OCI-LY7 (cell line): ENCODE data around the gene CCDC93. TPM values are rescaled to one million over a fixed set of nuclear protein-coding genes. Genes with fewer than 3 reads are reported as not detected.

Source experiments
- BruUV-seq: library from RNA; stranded (reverse); fragments of 400-500 nt; replicated peaks from 2 replicates; lab custom pipeline; 2021; lab: Mats Ljungman, UMichigan
- CTCF ChIA-PET: fragments of 300-600 bp; sonication (Branson Sonifier 250); formaldehyde crosslinking; loops from one replicate; lab custom pipeline; 2022; ENCODE audit warnings: antibody characterized with exemption; ENCODE audit not compliant: unreplicated experiment; lab: Charles Lee
- POLR2A ChIA-PET: fragments of 300-600 bp; sonication (Branson Sonifier 250); formaldehyde crosslinking; loops from one replicate; lab custom pipeline; 2022; ENCODE audit warnings: antibody characterized with exemption; lab: Charles Lee
- DNase-seq: peaks from one replicate; pipeline ENCODE4 v3.0.0-alpha.2; 2015; ENCODE audit warnings: low spot score
- H2AFZ ChIP-seq: fragments of 200-600 bp; sonication (generic), shearing (Covaris generic); 2 replicates; pipeline ENCODE4 v1.6.1; 2014; ENCODE audit warnings: mild to moderate bottlenecking, antibody characterized with exemption, low read length, moderate library complexity
- H3K27ac ChIP-seq: fragments of 200-600 bp; sonication (generic); 2 replicates; pipeline ENCODE4 v1.5.1; 2014; ENCODE audit warnings: mixed run types, low read depth, mild to moderate bottlenecking, moderate library complexity, low read length, inconsistent platforms; ENCODE audit not compliant: poor library complexity, severe bottlenecking
- H3K36me3 ChIP-seq: fragments of 200-600 bp; sonication (generic); 2 replicates; pipeline ENCODE4 v1.6.1; 2014; ENCODE audit warnings: mild to moderate bottlenecking, antibody characterized with exemption, low read length, moderate library complexity, mixed read lengths; ENCODE audit not compliant: insufficient read depth
- H3K4me1 ChIP-seq: fragments of 200-600 bp; sonication (generic); 2 replicates; pipeline ENCODE4 v1.5.1; 2014; ENCODE audit warnings: mild to moderate bottlenecking, low read length; ENCODE audit not compliant: insufficient read depth, poor library complexity, severe bottlenecking
- H3K4me2 ChIP-seq: fragments of 200-600 bp; sonication (generic); 2 replicates; pipeline ENCODE4 v1.6.1; 2014; ENCODE audit warnings: mild to moderate bottlenecking, low read length
- H3K4me3 ChIP-seq: fragments of 200-600 bp; sonication (generic); 2 replicates; pipeline ENCODE4 v1.5.1; 2014; ENCODE audit warnings: mild to moderate bottlenecking, low read depth, low read length; ENCODE audit not compliant: poor library complexity, severe bottlenecking
- H3K79me2 ChIP-seq: fragments of 200-600 bp; sonication (generic); 2 replicates; pipeline ENCODE4 v1.6.1; 2016; ENCODE audit warnings: low read depth, mild to moderate bottlenecking, low read length, moderate library complexity, mixed read lengths; ENCODE audit not compliant: insufficient read depth
- H3K9me2 ChIP-seq: fragments of 200-600 bp; sonication (generic); 2 replicates; pipeline ENCODE4 v1.6.1; 2016; ENCODE audit warnings: mild to moderate bottlenecking, low read length, mixed read lengths; ENCODE audit not compliant: insufficient read depth
- H3K9me3 ChIP-seq: fragments of 200-600 bp; sonication (generic); 2 replicates; pipeline ENCODE4 v1.6.1; 2014; ENCODE audit warnings: mild to moderate bottlenecking, mixed run types, low read length, mixed read lengths
- H4K20me1 ChIP-seq: fragments of 200-600 bp; sonication (generic); 2 replicates; pipeline ENCODE4 v1.6.1; 2014; ENCODE audit warnings: mild to moderate bottlenecking, antibody characterized with exemption, low read length, moderate library complexity, mixed read lengths; ENCODE audit not compliant: insufficient read depth
- CTCF ChIP-seq: fragments of 200-600 bp; sonication (generic); conservative IDR thresholded peaks from 2 replicates; pipeline ENCODE4 v1.5.1; 2014; ENCODE audit warnings: mild to moderate bottlenecking, antibody characterized with exemption, low read length, moderate library complexity, mixed read lengths
- EZH2phosphoT487 ChIP-seq: fragments of 200-600 bp; sonication (generic); IDR thresholded peaks from 2 replicates; pipeline ENCODE4 v1.6.1; 2018; ENCODE audit warnings: low read depth, borderline replicate concordance, mild to moderate bottlenecking, mixed run types, antibody characterized with exemption, low read length, moderate library complexity, mixed read lengths
- intact Hi-C: fragments of 100-400 bp; cut with micrococcal nuclease; formaldehyde crosslinking; loops from one replicate; pipeline ENCODE4 v1.10.0; 2022; ENCODE audit not compliant: unreplicated experiment
- total RNA-seq, 2 experiments: library from RNA; depleted of rRNA in 1 of 2; stranded (reverse); fragments of >200 nt in 1 of 2; shearing (Covaris generic) in 1 of 2; gene quantifications; 2 replicates each; pipeline ENCODE4 v1.2.3, GENCODE V29; 2014 to 2022

CCDC93 gene
- total RNA-seq, 2 experiments from 2014 or later: 25.6 to 53.8 TPM

GRCh38 chr2:118040891-118041290, 27.0 kb upstream of the CCDC93 start:
- Histone ChIP-seq H4K20me1 (no peaks in the 10 kb centered on the region), H3K4me2 (no peak overlapping the region), H3K4me1 (no peaks in the 10 kb centered on the region), H3K9me2 (no peaks in the 10 kb centered on the region), H3K36me3 (no peaks in the 10 kb centered on the region), H3K79me2 (no peaks in the 10 kb centered on the region), H3K9me3 (no peaks in the 10 kb centered on the region), H3K27ac (no peak overlapping the region), H2AFZ (no peak overlapping the region), H3K4me3 (no peak overlapping the region)
- no peak for TF ChIP-seq EZH2phosphoT487
- no peak for TF ChIP-seq CTCF
- POLR2A ChIA-PET: no interaction called here
- no TSS peak for BruUV-seq
- DNase-seq: no peak
- intact Hi-C loops: loop anchor here (10.0 kb wide), 1 partner anchor 814 kb away; no protein-coding TSS in a partner anchor
- CTCF ChIA-PET: interaction anchor here (0.7 kb wide), 1 partner anchor 30 kb away, joined by 3 read pairs; no protein-coding TSS in a partner anchor

- no peak overlapping the region for H3K4me3 ChIP-seq
- no TSS peak for BruUV-seq
- no peak overlapping the region for H2AFZ ChIP-seq
- TF ChIP-seq EZH2phosphoT487: no peak
- peak; percentile 94 for TF ChIP-seq CTCF
- intact Hi-C loops: loop anchor here (1.0 kb wide), 1 partner anchor 29 kb away; no protein-coding TSS in a partner anchor
- ChIA-PET POLR2A (interaction anchor here (0.6 to 0.9 kb wide), 5 partner anchors 23 to 1936 kb away, joined by 3 to 13 read pairs (median 5); no protein-coding TSS in a partner anchor), CTCF (interaction anchor here (0.5 to 2.7 kb wide), 4 partner anchors 11 to 767 kb away, joined by 3 to 11 read pairs (median 4); no protein-coding TSS in a partner anchor)
- H3K36me3 ChIP-seq: no peaks in the 10 kb centered on the region
- H3K4me2 ChIP-seq: peak overlapping the region; percentile 31
- H3K4me1 ChIP-seq: peaks cover 18% of the 10 kb centered on the region
- no peaks in the 10 kb centered on the region for H3K9me2 ChIP-seq
- no peaks in the 10 kb centered on the region for H3K9me3 ChIP-seq
- no peak overlapping the region for H3K27ac ChIP-seq
- peak; percentile 69 for DNase-seq
- H3K79me2 ChIP-seq: no peaks in the 10 kb centered on the region
- H4K20me1 ChIP-seq: no peaks in the 10 kb centered on the region
These were observed 18.5 kb upstream of the CCDC93 start for GRCh38 chr2:118032169-118033013.

- DNase-seq: peak; percentile 58
- ChIA-PET POLR2A (no interaction called here), CTCF (interaction anchor here (2.7 kb wide), 1 partner anchor 16 kb away, joined by 11 read pairs; no protein-coding TSS in a partner anchor)
- intact Hi-C loops: no loop called here
- Histone ChIP-seq H3K4me3 (no peak overlapping the region), H3K79me2 (no peaks in the 10 kb centered on the region), H2AFZ (no peak overlapping the region), H3K9me3 (no peaks in the 10 kb centered on the region), H4K20me1 (no peaks in the 10 kb centered on the region), H3K36me3 (no peaks in the 10 kb centered on the region), H3K4me1 (peaks cover 18% of the 10 kb centered on the region), H3K9me2 (no peaks in the 10 kb centered on the region), H3K4me2 (peak overlapping the region; percentile 31; the same call in 1 of the 2 replicates), H3K27ac (no peak overlapping the region)
- no peak for TF ChIP-seq EZH2phosphoT487
- no peak for TF ChIP-seq CTCF
- no TSS peak for BruUV-seq
These were observed 17.7 kb upstream of the CCDC93 start for GRCh38 chr2:118031566-118031965.
